H1 (cell line): ENCODE results near the gene SLIT3.

Experiments used
- CEBPB ChIP-seq: IDR thresholded peaks from 2 replicates; pipeline ENCODE4 v1.6.1; 2012; ENCODE audit warnings: low read depth, low read length
- CREB1 ChIP-seq: IDR thresholded peaks from 2 replicates; pipeline ENCODE4 v1.6.1; 2012; ENCODE audit warnings: inconsistent platforms
- CTCF ChIP-seq, 3 experiments: IDR thresholded peaks; 1 replicate in 2 of 3; 2 replicates in 1 of 3; pipeline versions ENCODE4 v1.5.1 to v1.6.1; 2011; ENCODE audit warnings: low read length in 3 of 3, mild to moderate bottlenecking in 3 of 3, inconsistent platforms in 2 of 3, low read depth in 1 of 3, moderate library complexity in 1 of 3; ENCODE audit not compliant: insufficient read depth in 1 of 3; ENCODE audit errors: control extremely low read depth in 1 of 3
- EZH2 ChIP-seq: fragments of 200-600 bp; sonication (generic); IDR thresholded peaks from 2 replicates; pipeline ENCODE4 v1.7.1; 2012; ENCODE audit warnings: low read depth, mild to moderate bottlenecking, moderate library complexity, low read length, inconsistent platforms; ENCODE audit not compliant: severe bottlenecking
- MAFK ChIP-seq: IDR thresholded peaks from 2 replicates; pipeline ENCODE4 v1.6.1; 2012; ENCODE audit warnings: low read depth, mild to moderate bottlenecking, improper control_type of control experiment, low read length
- POLR2A ChIP-seq, 2 experiments: IDR thresholded peaks; 1 replicate in 1 of 2; 2 replicates in 1 of 2; pipeline ENCODE4 v1.6.1; 2011; ENCODE audit warnings: low read depth in 2 of 2, low read length in 2 of 2, mild to moderate bottlenecking in 2 of 2; ENCODE audit errors: control extremely low read depth in 1 of 2
- TAF7 ChIP-seq: optimal IDR thresholded peaks from 2 replicates; pipeline ENCODE3; 2011; ENCODE audit warnings: low read depth, mild to moderate bottlenecking, inconsistent platforms, low read length, moderate library complexity, borderline replicate concordance

- no peak for TF ChIP-seq CTCF (IDR thresholded peaks at IDR 0.05; ENCODE audit: control extremely low read depth in 1 of 3, insufficient read depth in 1 of 3, low read depth in 1 of 3, low read length in 3 of 3)
- TF ChIP-seq EZH2, result no peak
- TF ChIP-seq TAF7, result no peak
- no peak for TF ChIP-seq CEBPB
- no peak for TF ChIP-seq CREB1
- no peak for TF ChIP-seq MAFK
- TF ChIP-seq POLR2A (IDR thresholded peaks at IDR 0.05; ENCODE audit: control extremely low read depth in 1 of 2, low read depth in 2 of 2, low read length in 2 of 2), result no peak
Observed at GRCh38 chr5:169286572-169287300, 14.2 kb downstream of the SLIT3 start.
